ENCODE data around the gene RAVER1. TPM values are rescaled to one million over a fixed set of nuclear protein-coding genes. Genes with fewer than 3 reads are reported as not detected.

The RAVER1 gene
- total and polyA plus RNA-seq, 2 of the 8 experiments (the other 6 are each of a cell fraction or from before 2014, with no cell fraction given) = 5.7 to 70.5 TPM

- peak; percentile 96 for TF ChIP-seq CHD7 (IDR thresholded peaks at IDR 0.05; ENCODE audit: insufficient replicate concordance, low read length)
- no peak for TF ChIP-seq RFX5 (IDR thresholded peaks at IDR 0.05; ENCODE audit: borderline replicate concordance, low read depth, low read length)
- no peak for TF ChIP-seq BACH1 (IDR thresholded peaks at IDR 0.05; ENCODE audit: low read length)
- TF ChIP-seq CHD2 (IDR thresholded peaks at IDR 0.05; ENCODE audit: low read length) = no peak
- TF ChIP-seq GABPA (IDR thresholded peaks at IDR 0.05; ENCODE audit: borderline replicate concordance, insufficient read depth, low read length) = no peak
- peak; percentile 78 to 91 for TF ChIP-seq POLR2A (IDR thresholded peaks at IDR 0.05; ENCODE audit: control extremely low read depth in 1 of 2, low read depth in 2 of 2, low read length in 2 of 2)
- TF ChIP-seq EGR1 (IDR thresholded peaks at IDR 0.05; ENCODE audit: borderline replicate concordance, low read depth, low read length) = no peak
- no peak for TF ChIP-seq SUZ12 (IDR thresholded peaks at IDR 0.05; ENCODE audit: low read length)
Measured at GRCh38 chr19:10315335-10316214, 17.8 kb downstream of the RAVER1 start, which contains the start of gene FDX2 (continued).

Measured in H1 (cell line).